M059J (cell line): Measurements from ENCODE around the gene ZFYVE28. TPM values are rescaled to one million over a fixed set of nuclear protein-coding genes. Genes with fewer than 3 reads are reported as not detected.

Experiments used
- DNase-seq: peaks from one replicate; pipeline ENCODE4 v3.0.0-alpha.2; 2012; ENCODE audit warnings: low read depth
- total RNA-seq: library from RNA; depleted of rRNA; stranded (reverse); fragments of >200 nt; shearing (Covaris generic); gene quantifications from 2 replicates; pipeline ENCODE4 v1.2.3, GENCODE V29; 2014

Gene ZFYVE28
- total RNA-seq, 1 experiment from 2014 or later = 4.0 TPM

- no peak for DNase-seq
Observed at GRCh38 chr4:2411786-2412510, 6.5 kb downstream of the ZFYVE28 start.

DNA sequence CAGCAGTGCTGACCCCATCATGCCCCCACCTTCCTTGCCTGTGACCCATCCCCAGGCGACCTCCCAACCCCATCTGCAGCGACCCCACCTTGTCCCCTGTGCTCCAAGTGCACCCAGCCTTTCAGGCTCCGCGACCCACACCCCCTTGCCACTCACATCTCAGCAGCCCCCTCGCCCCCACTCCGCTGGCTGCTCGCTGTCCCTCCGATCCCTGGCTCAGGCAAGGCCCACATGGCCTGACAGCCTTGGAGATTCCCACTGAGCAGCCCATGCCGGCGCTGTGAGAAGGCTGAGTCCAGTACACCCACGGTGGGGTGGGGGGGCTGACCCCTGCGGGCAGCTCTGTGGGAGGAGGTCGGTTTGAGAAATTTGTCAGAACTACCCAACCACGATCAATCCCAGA lies 9.1 kb downstream of the ZFYVE28 start:
- no peak for DNase-seq

DNA sequence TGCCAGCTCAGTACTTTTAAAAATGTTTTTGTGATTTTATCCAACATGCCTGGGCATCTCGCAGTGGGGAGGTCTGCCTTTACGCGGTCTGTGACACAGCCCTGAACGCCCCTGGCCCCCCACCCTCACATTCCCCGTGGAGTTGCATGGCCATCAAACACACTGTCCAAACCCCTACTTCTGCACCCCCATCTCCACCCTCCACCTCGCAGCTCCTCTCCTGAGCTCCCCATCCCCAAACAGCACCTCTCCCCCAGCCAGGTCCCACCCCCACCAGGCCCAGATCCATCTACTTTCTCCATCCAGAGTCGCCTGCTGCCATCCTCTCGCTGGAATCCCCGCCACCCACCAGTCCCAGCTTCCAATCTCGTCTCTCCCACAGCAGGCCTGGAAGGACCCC lies 9.5 kb downstream of the ZFYVE28 start:
- DNase-seq = no peak

DNA sequence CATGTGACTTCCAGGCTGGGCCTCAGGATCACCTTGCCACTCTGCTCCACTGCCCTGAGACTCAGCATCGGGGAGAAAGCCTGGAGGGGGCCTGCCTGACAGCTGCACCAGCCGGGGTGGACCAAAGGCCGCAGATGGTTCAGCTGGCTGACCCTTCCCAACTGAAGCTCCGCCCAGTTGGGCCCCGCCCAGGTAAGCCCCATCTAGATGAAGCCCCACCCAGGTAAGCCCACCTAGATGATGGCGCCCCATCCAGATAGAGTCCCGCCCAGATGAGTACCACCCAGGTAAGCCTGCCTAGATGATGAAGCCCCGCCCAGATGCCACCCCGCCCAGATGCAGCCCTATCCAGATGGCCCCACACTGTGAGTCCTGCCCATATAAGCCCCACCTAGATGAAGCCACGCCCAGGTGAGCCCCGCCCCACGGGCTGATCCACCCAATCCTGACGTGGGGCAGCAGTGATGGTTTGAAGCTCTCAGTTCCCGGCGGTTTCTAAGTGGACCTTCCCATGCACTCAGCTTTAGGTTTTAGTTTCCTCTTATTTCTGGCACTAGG lies 10.0 kb downstream of the ZFYVE28 start:
- DNase-seq = no peak

DNA sequence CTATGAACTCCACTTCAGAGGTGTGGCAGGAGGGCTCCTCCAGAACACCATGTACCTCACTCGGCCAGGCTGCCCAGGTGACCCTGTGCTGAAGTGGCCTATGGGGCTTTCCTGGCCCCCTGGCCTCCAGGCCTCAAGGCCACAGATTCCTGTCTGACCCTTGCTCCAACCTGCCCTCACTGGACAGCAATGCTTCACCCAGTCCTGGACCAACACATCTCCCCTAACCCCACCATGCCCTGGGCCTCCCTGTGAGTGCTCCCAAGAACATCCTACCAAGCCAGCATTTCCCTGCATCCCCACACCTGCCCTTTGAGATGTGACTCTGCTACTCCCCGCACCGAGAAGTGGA lies 10.5 kb downstream of the ZFYVE28 start:
- no peak for DNase-seq

DNA sequence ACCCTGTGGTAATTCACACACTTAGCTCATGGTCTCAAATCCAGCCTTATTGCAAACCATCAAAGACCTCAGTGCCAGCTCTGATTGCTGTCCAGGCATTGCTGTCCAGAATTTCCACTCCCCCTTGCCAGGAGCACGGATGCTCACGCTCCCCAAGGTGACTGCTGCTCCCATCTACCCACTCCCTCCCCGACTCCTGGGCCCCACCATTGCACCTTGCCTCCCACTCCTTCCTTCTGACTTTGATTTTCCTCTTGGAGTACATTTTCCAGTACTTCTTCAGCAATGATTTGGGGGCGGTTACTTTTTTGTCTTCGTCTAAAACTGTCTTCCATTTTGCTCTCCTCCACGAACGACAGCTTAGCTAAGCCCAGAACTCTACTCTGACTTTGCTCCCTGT lies 11.5 kb downstream of the ZFYVE28 start:
- DNase-seq = no peak

DNA sequence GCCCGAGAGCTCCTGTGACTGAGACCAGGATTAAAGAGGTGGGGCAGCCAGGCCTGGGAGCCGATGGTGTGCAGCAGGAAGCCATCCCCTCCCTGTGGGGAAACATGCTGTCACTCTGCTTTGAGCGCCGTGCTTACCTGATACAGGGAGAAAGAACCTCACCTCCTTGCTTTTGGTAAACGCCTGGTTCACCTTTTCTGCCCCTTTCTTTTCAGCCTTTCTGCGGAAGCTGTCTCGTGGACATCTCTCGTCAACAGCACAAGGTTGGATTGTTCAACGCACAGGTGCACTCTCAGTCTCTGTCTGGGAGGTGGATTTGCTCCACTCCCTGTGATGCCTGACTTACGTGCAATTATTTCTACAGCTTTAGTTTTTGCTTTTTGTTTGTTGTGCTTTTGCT lies 12.0 kb downstream of the ZFYVE28 start:
- no peak for DNase-seq

- no peak for DNase-seq
Observed at GRCh38 chr4:2402941-2403340, 15.5 kb downstream of the ZFYVE28 start.

DNA sequence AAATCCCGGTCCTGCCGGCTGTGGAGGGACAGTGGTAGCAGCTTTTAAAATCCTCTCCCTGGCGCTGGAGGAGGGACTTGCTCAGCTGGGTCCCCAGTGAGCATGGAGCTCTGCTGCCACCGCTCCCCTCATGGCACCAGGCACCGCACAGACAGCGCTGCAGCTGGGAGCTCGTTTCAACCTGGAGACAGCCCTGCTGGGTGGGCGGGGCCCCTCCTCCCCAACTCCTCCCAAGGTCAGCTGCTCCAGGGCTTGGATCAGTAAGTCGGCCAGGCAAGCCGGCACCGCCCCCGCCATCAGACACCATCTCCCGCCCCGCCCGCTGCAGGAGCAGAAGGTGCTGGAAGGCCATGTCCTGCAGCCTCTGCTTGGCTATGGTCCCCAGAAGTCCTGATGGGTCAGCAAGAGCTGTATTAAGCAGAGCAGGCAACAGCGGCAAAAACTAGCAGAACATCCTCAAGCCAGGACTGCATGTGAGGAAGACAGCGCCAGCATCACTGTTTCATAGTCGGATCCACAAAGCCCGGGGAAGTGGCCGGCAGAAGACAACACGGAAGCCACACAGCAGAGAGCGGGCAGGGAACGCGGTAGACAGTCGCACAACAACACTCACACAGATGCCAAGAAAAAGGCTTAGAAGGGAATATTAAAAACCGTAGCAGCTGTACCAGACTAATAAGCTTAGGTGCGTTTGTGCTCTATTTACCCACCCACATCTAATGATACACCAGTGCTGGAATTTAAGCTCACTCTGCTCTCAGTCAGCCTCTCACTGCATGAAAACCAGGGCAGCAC lies 16.2 kb downstream of the ZFYVE28 start:
- peak; percentile 23 for DNase-seq

GRCh38 chr4:2401610-2401983 lies 16.8 kb downstream of the ZFYVE28 start:
- DNase-seq = no peak

- DNase-seq = no peak
Observed at GRCh38 chr4:2400841-2401609, 17.4 kb downstream of the ZFYVE28 start.

DNA sequence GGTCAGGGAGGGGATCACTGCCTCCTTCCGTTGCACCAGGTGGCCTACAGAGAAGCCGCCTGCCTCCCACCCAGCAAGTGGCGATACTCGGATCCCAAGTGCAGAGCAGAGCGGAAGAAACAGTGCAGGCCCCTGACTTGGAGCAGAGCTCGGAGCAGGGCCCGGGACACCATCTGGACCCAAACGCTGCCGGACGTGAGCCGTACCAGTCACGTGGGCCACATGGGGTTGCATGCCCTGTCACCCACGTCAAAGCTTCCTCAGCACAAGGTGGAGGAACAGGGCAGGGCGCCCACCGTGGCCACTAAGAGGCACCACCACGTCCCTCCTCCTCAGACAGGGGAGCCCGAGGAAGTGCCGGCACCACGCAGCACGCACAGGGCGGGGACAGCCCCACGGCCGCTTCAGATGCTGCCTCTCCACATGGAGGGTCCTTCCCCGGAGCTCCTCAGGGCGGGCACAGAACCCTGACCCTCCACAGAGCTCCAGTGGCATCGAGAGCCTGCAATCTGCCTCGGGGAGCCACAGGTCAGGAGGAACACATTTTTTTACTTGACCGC lies 18.7 kb downstream of the ZFYVE28 start:
- DNase-seq = no peak

- DNase-seq = no peak
Observed at GRCh38 chr4:2399216-2399615, 19.2 kb downstream of the ZFYVE28 start.

GRCh38 chr4:2397596-2398379 lies 20.7 kb downstream of the ZFYVE28 start:
- no peak for DNase-seq

DNA sequence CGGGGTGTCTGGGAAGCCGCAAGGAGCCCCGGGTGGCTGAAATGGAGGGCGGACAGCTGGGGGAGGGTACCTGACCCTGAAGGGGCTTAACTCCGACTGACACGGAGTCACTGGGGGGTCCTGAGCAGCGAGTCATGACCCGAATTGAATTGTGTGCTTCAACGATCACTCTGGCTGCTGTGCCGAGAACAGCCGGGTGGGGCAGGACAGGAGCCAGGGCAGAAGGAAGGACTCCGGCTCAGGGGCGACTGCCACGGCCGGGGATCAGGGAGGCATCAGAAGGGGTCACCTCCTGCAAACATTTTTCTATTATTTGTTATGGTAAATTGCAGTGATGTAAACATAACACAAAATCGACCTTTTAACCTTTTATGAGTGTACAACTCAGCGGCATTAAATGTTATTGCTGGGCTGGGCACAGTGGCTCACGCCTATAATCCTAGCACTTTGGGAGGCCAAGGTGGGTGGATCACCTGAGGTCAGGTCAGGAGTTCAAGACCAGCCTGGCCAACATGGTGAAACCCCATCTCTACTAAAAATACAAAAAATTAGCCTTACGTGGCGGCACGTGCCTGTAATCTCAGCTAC lies 21.6 kb downstream of the ZFYVE28 start:
- no peak for DNase-seq

DNA sequence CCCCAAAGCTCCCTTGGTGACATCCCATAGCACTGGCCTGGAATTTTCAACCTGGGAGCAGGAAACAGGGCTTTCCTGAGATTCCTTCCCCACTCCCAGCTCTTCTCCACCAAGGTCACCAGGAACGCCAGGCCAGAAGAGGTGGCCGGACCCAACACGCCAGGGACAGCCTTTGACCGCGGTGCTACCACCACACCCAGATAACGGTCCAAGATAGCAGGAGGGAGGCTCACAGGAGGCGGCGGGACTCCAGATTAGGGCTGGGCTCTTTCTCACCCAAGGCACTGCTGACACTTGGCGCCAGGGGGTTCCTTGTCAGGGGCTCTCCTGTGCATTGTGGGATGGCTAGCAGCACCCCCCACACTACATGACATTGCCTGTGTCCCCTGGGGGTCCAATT lies 22.9 kb downstream of the ZFYVE28 start:
- DNase-seq = no peak

DNA sequence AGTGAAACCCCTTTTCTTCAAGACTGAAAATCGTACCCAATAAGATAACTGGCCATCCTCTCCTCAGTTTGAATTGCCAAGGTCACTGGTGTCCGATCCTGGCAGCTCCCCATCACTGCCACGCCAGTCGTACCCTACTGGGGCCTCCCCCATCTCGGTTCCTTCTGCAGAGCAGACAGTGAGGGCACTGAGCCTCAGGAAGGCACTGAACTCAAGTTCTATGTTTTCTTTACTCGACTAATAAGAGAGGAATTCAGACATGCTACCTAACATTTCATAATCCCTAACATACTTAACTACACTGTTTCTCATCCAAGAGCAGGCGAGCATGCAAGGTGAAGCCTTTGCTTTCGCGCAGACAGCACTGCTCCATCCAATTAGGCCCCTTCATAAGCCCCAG lies 23.4 kb downstream of the ZFYVE28 start:
- DNase-seq = no peak

DNA sequence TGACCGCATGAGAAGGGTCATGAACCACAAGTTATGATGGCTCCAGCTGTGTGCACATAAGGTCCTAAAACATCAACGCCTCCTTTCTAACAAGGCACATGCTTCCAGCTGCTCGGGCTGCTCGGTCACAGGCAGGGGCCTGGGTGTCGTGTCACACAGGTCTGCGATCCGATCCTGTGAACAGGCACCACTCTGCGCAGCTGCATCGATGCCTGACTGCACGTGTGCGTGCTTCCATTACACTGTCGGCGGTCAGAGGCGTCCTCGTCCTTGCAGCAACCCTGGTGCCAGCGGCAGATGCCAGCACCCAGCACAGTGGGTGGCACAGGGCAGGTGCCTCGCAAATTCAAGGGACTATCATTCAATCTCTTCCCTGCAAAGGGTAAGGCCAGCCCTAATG lies 23.9 kb downstream of the ZFYVE28 start:
- no peak for DNase-seq

DNA sequence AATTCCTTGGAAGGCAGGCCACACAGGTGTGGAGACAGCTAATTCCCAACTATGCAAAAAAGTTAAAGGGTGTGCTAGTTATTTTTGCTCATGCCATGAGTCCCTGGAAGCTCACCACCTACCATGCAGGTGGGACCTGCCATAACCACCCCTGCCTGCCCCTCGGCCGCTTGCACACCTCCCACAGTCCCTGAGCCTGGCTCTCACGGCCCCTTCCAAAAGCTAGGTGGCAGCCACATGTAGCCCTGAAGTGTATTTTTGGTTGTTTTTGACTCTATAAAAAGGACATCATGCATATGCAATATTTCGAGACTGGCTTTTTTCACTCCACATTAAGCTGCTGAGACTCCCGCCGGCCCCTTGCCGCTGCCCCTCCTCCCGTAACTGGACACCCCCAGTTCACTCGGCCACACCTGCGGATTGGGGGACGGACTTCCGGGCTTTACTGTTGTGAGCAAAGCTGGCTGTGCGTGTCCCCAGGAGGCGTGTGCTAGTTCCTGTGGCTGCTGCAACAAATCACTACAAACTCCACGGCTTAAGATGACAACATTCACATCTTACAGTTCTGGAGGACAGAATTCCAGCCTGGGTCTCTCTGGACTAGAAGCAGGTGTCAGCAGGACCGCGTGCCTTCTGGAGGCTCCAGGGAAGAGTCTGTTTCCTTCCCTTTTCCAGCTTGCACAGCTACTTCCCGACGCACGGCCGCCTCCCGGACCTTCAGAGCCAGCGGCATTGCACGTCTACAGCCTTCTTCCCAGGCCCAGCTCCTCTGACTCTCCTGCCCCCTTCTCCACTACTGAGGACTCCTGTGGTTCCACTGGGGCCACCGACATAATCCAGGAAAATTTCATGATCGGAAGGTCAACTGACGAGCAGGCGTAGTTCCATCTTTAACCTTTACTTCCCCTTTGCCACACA lies 24.8 kb downstream of the ZFYVE28 start:
- no peak for DNase-seq
